ENCODE data around the gene CIP2A. TPM values are rescaled to one million over a fixed set of nuclear protein-coding genes. Genes with fewer than 3 reads are reported as not detected.

The CIP2A gene
- total and polyA plus RNA-seq, 2 of the 4 experiments (the other 2 are of a cell fraction) = 8.5 to 27.8 TPM

- ChIA-PET CTCF (no interaction called here), POLR2A (ENCODE audit: unreplicated experiment) (no interaction called here)
- H3K9ac ChIP-seq (ENCODE audit: low read depth, low read length) = no peak overlapping the region
- H2BK20ac ChIP-seq (ENCODE audit: low read depth, low read length) = no peak overlapping the region
- ATAC-seq (ENCODE audit: low read depth) = no peak
- intact Hi-C loops (cut with micrococcal nuclease) = no loop called here
- H3K4me2 ChIP-seq (ENCODE audit: low read depth, low read length) = no peak overlapping the region
- H3K23ac ChIP-seq (ENCODE audit: low read depth, low read length) = no peak overlapping the region
- no peaks in the 10 kb centered on the region for H3K9me1 ChIP-seq (ENCODE audit: insufficient read depth, low read length)
- no peak overlapping the region for H3K18ac ChIP-seq (ENCODE audit: low read depth, low read length)
- no peak overlapping the region for H3K27ac ChIP-seq (ENCODE audit: insufficient read depth, low read length)
- no peak overlapping the region for H2BK120ac ChIP-seq (ENCODE audit: low read depth, low read length)
- H3K27me3 ChIP-seq (ENCODE audit: control insufficient read depth, insufficient read depth, low read length) = no peaks in the 10 kb centered on the region; the same call in 1 of the 2 replicates
- no peak overlapping the region for H3K56ac ChIP-seq (ENCODE audit: extremely low read depth, insufficient read depth, low read length)
- no peak overlapping the region for H2AK5ac ChIP-seq (ENCODE audit: low read depth, low read length)
- no TSS peak for BruUV-seq (replicated peaks)
- in situ Hi-C loops (cut with MboI; ENCODE audit: low sequenced_read_pairs) = no loop called here
- no peak overlapping the region for H2BK5ac ChIP-seq (ENCODE audit: low read depth, low read length, poor library complexity, severe bottlenecking)
- no peak overlapping the region for H4K8ac ChIP-seq (ENCODE audit: low read depth in 2 of 2, low read length in 2 of 2)
- no peaks in the 10 kb centered on the region for H4K20me1 ChIP-seq (ENCODE audit: insufficient read depth, low read length)
- H3K36me3 ChIP-seq (ENCODE audit: control insufficient read depth, insufficient read depth, low read length) = no peaks in the 10 kb centered on the region
- no peak overlapping the region for H2AK9ac ChIP-seq (replicated peaks; ENCODE audit: low read depth, low read length, poor library complexity)
- H4K5ac ChIP-seq (ENCODE audit: low read depth, low read length) = no peak overlapping the region
- H3K4me1 ChIP-seq (ENCODE audit: control insufficient read depth, insufficient read depth, low read length) = no peaks in the 10 kb centered on the region
- no peak overlapping the region for H2BK15ac ChIP-seq (ENCODE audit: low read depth, low read length)
- no peaks in the 10 kb centered on the region for H3K9me3 ChIP-seq (ENCODE audit: control insufficient read depth, insufficient read depth, low read length)
- no peak for DNase-seq
- H3K79me1 ChIP-seq (ENCODE audit: low read depth in 1 of 2, low read length in 2 of 2) = no peaks in the 10 kb centered on the region
- H3K14ac ChIP-seq (replicated peaks; ENCODE audit: low read depth, low read length) = no peak overlapping the region
- H4K91ac ChIP-seq (ENCODE audit: insufficient read depth, low read depth, low read length) = no peak overlapping the region
- H3K4me3 ChIP-seq (ENCODE audit: insufficient read depth, low read depth, low read length) = no peak overlapping the region
- H2AFZ ChIP-seq (replicated peaks; ENCODE audit: low read length, poor library complexity) = no peak overlapping the region
- dilution Hi-C loops (cut with HindIII; ENCODE audit: low sequenced_read_pairs, unreplicated experiment) = no loop called here
- no CpG with 5 or more reads among the region's 2 CpGs for WGBS, 2 experiments (ENCODE audit: extremely low coverage in 2 of 2, insufficient read length in 1 of 2)
- H3K4ac ChIP-seq (ENCODE audit: low read depth, low read length) = no peak overlapping the region
- no peak for TF ChIP-seq CEBPB (IDR thresholded peaks at IDR 0.05; ENCODE audit: low read depth, low read length)
- TF ChIP-seq POLR2A (IDR thresholded peaks at IDR 0.05; ENCODE audit: low read depth, low read length) = no peak
- no peak for TF ChIP-seq SMC3 (IDR thresholded peaks at IDR 0.05; ENCODE audit: low read depth, low read length)
- no peak for TF ChIP-seq MAZ (IDR thresholded peaks at IDR 0.05; ENCODE audit: borderline replicate concordance, low read depth, low read length)
- no peak for TF ChIP-seq CHD1 (IDR thresholded peaks at IDR 0.05; ENCODE audit: low read depth, low read length)
- TF ChIP-seq BHLHE40 (IDR thresholded peaks at IDR 0.05; ENCODE audit: low read depth, low read length) = no peak
- no peak for TF ChIP-seq CTCF (conservative IDR thresholded peaks at IDR 0.05; ENCODE audit: low read depth, low read length)
- TF ChIP-seq RFX5 (IDR thresholded peaks at IDR 0.05; ENCODE audit: low read depth, low read length) = no peak
- no peak for TF ChIP-seq ELK1 (IDR thresholded peaks at IDR 0.05; ENCODE audit: borderline replicate concordance, low read depth, low read length)
- no peak for TF ChIP-seq MXI1 (IDR thresholded peaks at IDR 0.05; ENCODE audit: borderline replicate concordance, low read depth, low read length)
- TF ChIP-seq MAFK (IDR thresholded peaks at IDR 0.05; ENCODE audit: low read depth, low read length) = no peak
- TF ChIP-seq RAD21 (IDR thresholded peaks at IDR 0.05; ENCODE audit: low read length) = no peak
- no peak for TF ChIP-seq FOS (IDR thresholded peaks at IDR 0.05; ENCODE audit: low read depth, low read length)
- no peak for TF ChIP-seq RCOR1 (IDR thresholded peaks at IDR 0.05; ENCODE audit: insufficient replicate concordance, low read length)
- no peak for TF ChIP-seq USF2 (IDR thresholded peaks at IDR 0.05; ENCODE audit: low read depth, low read length)
- TF ChIP-seq NFE2L2 (IDR thresholded peaks at IDR 0.05; ENCODE audit: low read depth, low read length) = no peak
Measured at GRCh38 chr3:108525256-108525655, 64.0 kb downstream of the CIP2A start.
